HepG2 (cell line): ENCODE results near the gene ETF1. TPM values are rescaled to one million over a fixed set of nuclear protein-coding genes. Genes with fewer than 3 reads are reported as not detected.

Experiments
- BATF2 ChIP-seq: sonication (generic); formaldehyde crosslinking; IDR thresholded peaks from 2 replicates; pipeline ENCODE4 v1.8.0; 2022; ENCODE audit warnings: mild to moderate bottlenecking, missing genetic modification reagents, moderate library complexity
- CC2D1A ChIP-seq: sonication (generic); formaldehyde crosslinking; IDR thresholded peaks from 2 replicates; pipeline ENCODE4 v1.8.1; 2023; ENCODE audit warnings: mild to moderate bottlenecking, missing genetic modification reagents
- FIP1L1 ChIP-seq: fragments of 200-400 bp; formaldehyde crosslinking; IDR thresholded peaks from 2 replicates; pipeline ENCODE4 v1.6.1; 2018; ENCODE audit warnings: low read depth, mild to moderate bottlenecking, low read length, moderate library complexity, borderline replicate concordance; ENCODE audit not compliant: insufficient read depth
- HOXA3 ChIP-seq: sonication (generic); formaldehyde crosslinking; IDR thresholded peaks from 2 replicates; pipeline ENCODE4 v1.5.0; 2020; ENCODE audit warnings: missing genetic modification reagents
- JUN ChIP-seq: sonication (generic); formaldehyde crosslinking; IDR thresholded peaks from 2 replicates; pipeline ENCODE4 v1.4.0; 2020; ENCODE audit warnings: mild to moderate bottlenecking, missing genetic modification reagents
- KLF6 ChIP-seq: IDR thresholded peaks from 2 replicates; pipeline ENCODE4 v1.8.0; 2016; ENCODE audit warnings: missing biosample characterization, missing genetic modification reagents
- PCBP2 ChIP-seq: fragments of 200-400 bp; formaldehyde crosslinking; optimal IDR thresholded peaks from 2 replicates; pipeline ENCODE3; 2018; ENCODE audit warnings: low read length, low read depth; ENCODE audit not compliant: poor library complexity, severe bottlenecking
- PRDM15 ChIP-seq: sonication (generic); formaldehyde crosslinking; IDR thresholded peaks from 2 replicates; pipeline ENCODE4 v1.4.0; 2020; ENCODE audit warnings: missing genetic modification reagents
- RFX3 ChIP-seq: IDR thresholded peaks from 2 replicates; pipeline ENCODE4 v1.6.1; 2016; ENCODE audit warnings: missing biosample characterization, missing genetic modification reagents
- SNAPC5 ChIP-seq: sonication (generic); formaldehyde crosslinking; IDR thresholded peaks from 2 replicates; pipeline ENCODE4 v1.8.1; 2023; ENCODE audit warnings: mild to moderate bottlenecking, missing genetic modification reagents, borderline replicate concordance
- TCF12 ChIP-seq, 2 experiments: fragments of 450-650 bp in 1 of 2; sonication (generic) in 1 of 2; formaldehyde crosslinking in 1 of 2; IDR thresholded peaks; 2 replicates each; pipeline versions ENCODE4 v1.6.1 to v1.8.0; 2017 to 2022; ENCODE audit warnings: antibody characterized with exemption in 1 of 2, mild to moderate bottlenecking in 1 of 2, missing genetic modification reagents in 1 of 2, moderate library complexity in 1 of 2
- ZNF124 ChIP-seq: sonication (generic); formaldehyde crosslinking; IDR thresholded peaks from 2 replicates; pipeline ENCODE4 v1.4.0; 2020; ENCODE audit warnings: missing genetic modification reagents
- ZNF276 ChIP-seq: sonication (generic); formaldehyde crosslinking; IDR thresholded peaks from 2 replicates; pipeline ENCODE4 v1.4.0; 2020; ENCODE audit warnings: mild to moderate bottlenecking, low read depth, missing genetic modification reagents
- ZNF350 ChIP-seq: sonication (generic); formaldehyde crosslinking; IDR thresholded peaks from 2 replicates; pipeline ENCODE4 v1.4.0; 2020; ENCODE audit warnings: mild to moderate bottlenecking, low read depth, missing genetic modification reagents, borderline replicate concordance
- ZNF629 ChIP-seq: sonication (generic); formaldehyde crosslinking; conservative IDR thresholded peaks from 2 replicates; pipeline ENCODE4 v1.5.0; 2020; ENCODE audit warnings: missing genetic modification reagents
- ZNF639 ChIP-seq: conservative IDR thresholded peaks from 2 replicates; pipeline ENCODE4 v1.6.1; 2018; ENCODE audit warnings: missing genetic modification reagents
- ZNF704 ChIP-seq: sonication (generic); formaldehyde crosslinking; IDR thresholded peaks from 2 replicates; pipeline ENCODE4 v1.8.1; 2023; ENCODE audit warnings: mild to moderate bottlenecking, inconsistent platforms, moderate library complexity, missing genetic modification reagents, borderline replicate concordance
- ZNF777 ChIP-seq: sonication (generic); formaldehyde crosslinking; IDR thresholded peaks from 2 replicates; pipeline ENCODE4 v1.4.0; 2020; ENCODE audit warnings: missing genetic modification reagents
- ZSCAN22 ChIP-seq: sonication (generic); formaldehyde crosslinking; IDR thresholded peaks from 2 replicates; pipeline ENCODE4 v1.4.0; 2020; ENCODE audit warnings: mild to moderate bottlenecking, missing genetic modification reagents
- polyA plus RNA-seq, 8 experiments: library from polyadenylated mRNA; depleted of rRNA in 3 of 8; stranded (reverse) in 7 of 8; unstranded in 1 of 8; fragments of >200 nt; fragmentation: Illumina TruSeq in 4 of 8; extraction: Trizol in 4 of 8; gene quantifications; 2 replicates each; pipeline versions ENCODE4 v1.2.1 to v1.2.3, GENCODE V29; 2011 to 2016; ENCODE audit warnings: low read depth in 4 of 8, missing spikeins in 1 of 8, mixed read lengths in 1 of 8; ENCODE audit not compliant: insufficient read depth in 1 of 8
- total RNA-seq, 5 experiments: library from RNA; depleted of rRNA; stranded (reverse); fragments of >200 nt; fragmentation: Illumina TruSeq; extraction: Trizol; gene quantifications; 2 replicates each; pipeline ENCODE4 v1.2.3, GENCODE V29; 2016; ENCODE audit warnings: low read depth in 1 of 5

The ETF1 gene
- total and polyA plus RNA-seq, 2 of the 13 experiments (the other 11 are each of a cell fraction or from before 2014, with no cell fraction given), result 52.1 to 184 TPM

GRCh38 chr5:138464388-138465260 lies 78.4 kb downstream of the ETF1 start (continued):
- peak; percentile 68 for TF ChIP-seq ZNF639
- TF ChIP-seq PRDM15 (CRISPR knock-in tag), result no peak
- TF ChIP-seq ZSCAN22, result no peak
- TF ChIP-seq KLF6 (CRISPR knock-in tag), result no peak
- TF ChIP-seq TCF12 (IDR thresholded peaks at IDR 0.05), result no peak
- 0 out of 2 replicates have a peak, but pooled peaks have one; percentile 13 for TF ChIP-seq TCF12 (CRISPR knock-in tag; IDR thresholded peaks at IDR 0.05)
- TF ChIP-seq PCBP2, result no peak
- TF ChIP-seq ZNF777 (CRISPR knock-in tag), result 0 out of 2 replicates have a peak, but pooled peaks have one; percentile 37
- TF ChIP-seq ZNF704, result no peak
- no peak for TF ChIP-seq CC2D1A (CRISPR knock-in tag)
- TF ChIP-seq ZNF629 (CRISPR knock-in tag), result no peak
- TF ChIP-seq ZNF276 (CRISPR knock-in tag), result no peak; the same call in 1 of the 2 replicates
- no peak for TF ChIP-seq SNAPC5 (CRISPR knock-in tag)
- no peak for TF ChIP-seq FIP1L1
- TF ChIP-seq RFX3 (CRISPR knock-in tag), result no peak
- no peak; the same call in 1 of the 2 replicates for TF ChIP-seq HOXA3 (CRISPR knock-in tag)
- 0 out of 2 replicates have a peak, but pooled peaks have one; percentile 27 for TF ChIP-seq ZNF350 (CRISPR knock-in tag)
- peak; percentile 8; the same call in 1 of the 2 replicates for TF ChIP-seq BATF2
- TF ChIP-seq ZNF124, result no peak
- TF ChIP-seq JUN, result no peak
